Endothelial cell of umbilical vein (primary cell): ENCODE results near the gene TAF11L4. TPM values are rescaled to one million over a fixed set of nuclear protein-coding genes. Genes with fewer than 3 reads are reported as not detected.
"Not testable (repeated sequence)": the region's sequence is repeated elsewhere in the genome, so short reads cannot be mapped to it uniquely, and the experiment has no call there.

ENCODE experiments used
- BruUV-seq: library from RNA; stranded (reverse); fragments of 400-500 nt; replicated peaks from 2 replicates; lab custom pipeline; 2021; lab: Mats Ljungman, UMichigan
- CTCF ChIA-PET: fragments of 300-600, 350-600 bp; sonication (Branson Sonifier 250); formaldehyde crosslinking; loops from one replicate; lab custom pipeline; 2021; ENCODE audit warnings: antibody characterized with exemption, inconsistent platforms; lab: Charles Lee
- POLR2A ChIA-PET: fragments of 300-600, 350-600 bp; sonication (Branson Sonifier 250); formaldehyde crosslinking; loops from one replicate; lab custom pipeline; 2021; ENCODE audit warnings: antibody characterized with exemption, inconsistent platforms; lab: Charles Lee
- DNase-seq: peaks from one replicate; pipeline ENCODE4 v3.0.0-alpha.2; 2011; ENCODE audit warnings: low read depth, low spot score
- FAIRE-seq: peaks from 2 replicates; lab custom pipeline; 2011; peaks lifted over from hg19 to GRCh38; lab: Jason Lieb, UNC
- H2AFZ ChIP-seq: 2 replicates; pipeline ENCODE4 v1.6.0; 2012; ENCODE audit warnings: low read depth, low read length, control low read depth, inconsistent platforms
- H3K27ac ChIP-seq: 2 replicates; pipeline ENCODE4 v1.5.1; 2011; ENCODE audit warnings: low read depth, mild to moderate bottlenecking, control low read depth, low read length, moderate library complexity; ENCODE audit not compliant: insufficient read depth
- H3K27me3 ChIP-seq, 2 experiments: 2 replicates each; pipeline versions ENCODE4 v1.6.0 to v1.6.1; 2011; ENCODE audit warnings: low read length in 2 of 2, mixed read lengths in 1 of 2; ENCODE audit not compliant: control insufficient read depth in 2 of 2, insufficient read depth in 2 of 2
- H3K36me3 ChIP-seq, 2 experiments: 2 replicates in 1 of 2; 3 replicates in 1 of 2; pipeline ENCODE4 v1.5.1; 2011; ENCODE audit warnings: low read length in 2 of 2, mild to moderate bottlenecking in 1 of 2, moderate library complexity in 1 of 2; ENCODE audit not compliant: control insufficient read depth in 2 of 2, insufficient read depth in 2 of 2; ENCODE audit errors: extremely low read depth in 1 of 2
- H3K4me1 ChIP-seq: 3 replicates; pipeline ENCODE4 v1.5.1; 2011; ENCODE audit warnings: mild to moderate bottlenecking, low read length; ENCODE audit not compliant: control insufficient read depth, insufficient read depth; ENCODE audit errors: extremely low read depth
- H3K4me2 ChIP-seq: 2 replicates; pipeline ENCODE4 v1.6.1; 2011; ENCODE audit warnings: low read length, control low read depth, mixed read lengths; ENCODE audit not compliant: insufficient read depth
- H3K4me3 ChIP-seq, 3 experiments: fragments of 200-600 bp in 1 of 3; sonication (generic), shearing (Covaris generic) in 1 of 3; replicated peaks in 1 of 3; 2 replicates each; pipeline ENCODE4 v1.5.1; 2011 to 2016; ENCODE audit warnings: control low read depth in 3 of 3, low read length in 3 of 3, mild to moderate bottlenecking in 2 of 3, inconsistent platforms in 1 of 3, low read depth in 1 of 3, moderate library complexity in 1 of 3; ENCODE audit not compliant: insufficient read depth in 1 of 3
- H3K79me2 ChIP-seq: 2 replicates; pipeline ENCODE4 v1.6.0; 2012; ENCODE audit warnings: low read length, inconsistent platforms; ENCODE audit not compliant: control insufficient read depth, insufficient read depth
- H3K9ac ChIP-seq: replicated peaks from 2 replicates; pipeline ENCODE3; 2011; ENCODE audit warnings: low read length, control low read depth; ENCODE audit not compliant: insufficient read depth; ENCODE audit errors: extremely low read depth
- H3K9me1 ChIP-seq: replicated peaks from 3 replicates; pipeline ENCODE4 v1.6.0; 2011; ENCODE audit warnings: mild to moderate bottlenecking, low read length; ENCODE audit not compliant: control insufficient read depth, insufficient read depth; ENCODE audit errors: extremely low read depth
- H3K9me3 ChIP-seq: replicated peaks from 2 replicates; pipeline ENCODE4 v1.5.1; 2012; ENCODE audit warnings: low read length, inconsistent platforms; ENCODE audit not compliant: control insufficient read depth, insufficient read depth
- H4K20me1 ChIP-seq: replicated peaks from 2 replicates; pipeline ENCODE3; 2011; ENCODE audit warnings: mild to moderate bottlenecking, low read length; ENCODE audit not compliant: control insufficient read depth, insufficient read depth; ENCODE audit errors: extremely low read depth
- CTCF ChIP-seq, 2 donors: IDR thresholded peaks; 1 replicate in 1 of 2; 2 replicates in 1 of 2; pipeline ENCODE4 v1.5.1; 2011; ENCODE audit warnings: low read length in 2 of 2, mild to moderate bottlenecking in 2 of 2, moderate library complexity in 2 of 2, control low read depth in 1 of 2, inconsistent platforms in 1 of 2, low read depth in 1 of 2; ENCODE audit not compliant: insufficient read depth in 1 of 2; ENCODE audit errors: extremely low read depth in 1 of 2
- EZH2 ChIP-seq: IDR thresholded peaks from 2 replicates; pipeline ENCODE4 v1.6.1; 2012; ENCODE audit warnings: borderline replicate concordance, low read depth, mild to moderate bottlenecking, moderate library complexity, low read length, inconsistent platforms; ENCODE audit not compliant: severe bottlenecking
- FOS ChIP-seq: IDR thresholded peaks from 2 replicates; pipeline ENCODE4 v1.6.1; 2011; ENCODE audit warnings: mild to moderate bottlenecking, low read length, moderate library complexity, borderline replicate concordance; ENCODE audit not compliant: insufficient read depth
- GATA2 ChIP-seq: IDR thresholded peaks from 2 replicates; pipeline ENCODE4 v1.7.0; 2011; ENCODE audit warnings: low read depth, mild to moderate bottlenecking, moderate library complexity, mixed read lengths, low read length; ENCODE audit not compliant: insufficient read length, insufficient read depth
- JUN ChIP-seq: IDR thresholded peaks from 2 replicates; pipeline ENCODE4 v1.6.1; 2011; ENCODE audit warnings: borderline replicate concordance, low read depth; ENCODE audit not compliant: insufficient read length, insufficient read depth
- MAX ChIP-seq: IDR thresholded peaks from 2 replicates; pipeline ENCODE4 v1.6.1; 2011; ENCODE audit not compliant: insufficient read depth, insufficient read length
- MYC ChIP-seq: IDR thresholded peaks from one replicate; pipeline ENCODE4 v1.6.1; 2011; ENCODE audit warnings: mild to moderate bottlenecking, low read depth, low read length
- POLR2A ChIP-seq: IDR thresholded peaks from 2 replicates; pipeline ENCODE4 v1.6.1; 2012; ENCODE audit warnings: low read depth, mild to moderate bottlenecking, control low read depth, low read length
- POLR2AphosphoS5 ChIP-seq: IDR thresholded peaks from 2 replicates; pipeline ENCODE4 v1.6.1; 2012; ENCODE audit warnings: low read depth, mild to moderate bottlenecking, control low read depth, low read length, moderate library complexity; ENCODE audit not compliant: insufficient read depth
- dilution Hi-C: fragments of 300-500 bp; cut with MboI; formaldehyde crosslinking; loops from one replicate; pipeline ENCODE4 v1.15.0; 2019; ENCODE audit warnings: low sequenced_read_pairs; ENCODE audit not compliant: extremely low pct_ligation_motif_present
- intact Hi-C: fragments of 100-400 bp; cut with micrococcal nuclease; formaldehyde crosslinking; loops from one replicate; pipeline ENCODE4 v1.10.0; 2022
- polyA plus RNA-seq, 4 experiments: library from polyadenylated mRNA; depleted of rRNA in 3 of 4; stranded (reverse) in 3 of 4; unstranded in 1 of 4; fragments of >200 nt; gene quantifications; 2 replicates each; pipeline versions ENCODE4 v1.2.1 to v1.2.3, GENCODE V29; 2011 to 2012; ENCODE audit warnings: missing spikeins in 1 of 4
- total RNA-seq: library from RNA; stranded (reverse); gene quantifications from 2 replicates; pipeline ENCODE4 v1.2.3, GENCODE V29; 2021

TAF11L4 gene
- total and polyA plus RNA-seq, 2 donors (not counting 3 experiments of a cell fraction or from before 2014, with no cell fraction given) = not detected

GRCh38 chr5:17487174-17487512 is 34.5 kb upstream of the TAF11L4 start:
- Histone ChIP-seq H3K9me3 (no peaks in the 10 kb centered on the region), H3K4me2 (no peak overlapping the region), H2AFZ (no peak overlapping the region), H3K27me3 (no peaks in the 10 kb centered on the region), H3K36me3 (no peaks in the 10 kb centered on the region), H3K9ac (no peak overlapping the region), H3K4me3 (no peak overlapping the region), H3K79me2 (no peaks in the 10 kb centered on the region), H4K20me1 (no peaks in the 10 kb centered on the region), H3K4me1 (no peaks in the 10 kb centered on the region), H3K9me1 (no peaks in the 10 kb centered on the region), H3K27ac (no peak overlapping the region)
- ChIA-PET POLR2A (no interaction called here), CTCF (no interaction called here)
- intact Hi-C loops = no loop called here
- DNase-seq (no peak), FAIRE-seq (no peak)
- TF ChIP-seq POLR2AphosphoS5 (no peak), MYC (no peak), GATA2 (no peak), FOS (no peak), JUN (no peak), EZH2 (no peak), POLR2A (no peak), CTCF (IDR thresholded peaks at IDR 0.05; ENCODE audit: extremely low read depth in 1 of 2, insufficient read depth in 1 of 2, low read depth in 1 of 2, low read length in 2 of 2) (no peak), MAX (no peak)
- dilution Hi-C loops = no loop called here
- BruUV-seq = no TSS peak

GRCh38 chr5:17491257-17491656 is 30.3 kb upstream of the TAF11L4 start:
- dilution Hi-C loops, H3K27me3 ChIP-seq, intact Hi-C loops, H3K27ac ChIP-seq, H3K36me3 ChIP-seq, H3K4me2 ChIP-seq, POLR2A ChIA-PET, H3K9me3 ChIP-seq, H3K4me3 ChIP-seq, H4K20me1 ChIP-seq, FAIRE-seq, DNase-seq, H3K9ac ChIP-seq, BruUV-seq, H3K79me2 ChIP-seq, CTCF ChIA-PET, H3K4me1 ChIP-seq, H2AFZ ChIP-seq, H3K9me1 ChIP-seq: not testable (repeated sequence)
